PC-3 (cell line): ENCODE results near the gene FOXO3.

Experiments
- EZH2 ChIP-seq: fragments of 300-600 bp; sonication (generic); IDR thresholded peaks from one replicate; pipeline ENCODE4 v1.6.1; 2017; ENCODE audit warnings: antibody characterized with exemption, mild to moderate bottlenecking, low read length; ENCODE audit not compliant: unreplicated experiment
- EZH2phosphoT487 ChIP-seq: fragments of 300-600 bp; sonication (generic); IDR thresholded peaks from 2 replicates; pipeline ENCODE4 v1.6.1; 2018; ENCODE audit warnings: mild to moderate bottlenecking, antibody characterized with exemption, low read length, borderline replicate concordance
- TF ChIP-seq, protein P1 (sequence below): fragments of 300-600 bp; sonication (generic); conservative IDR thresholded peaks from 2 replicates; pipeline ENCODE4 v1.5.1; 2017; ENCODE audit warnings: antibody characterized with exemption, low read depth, mild to moderate bottlenecking, low read length

DNA sequence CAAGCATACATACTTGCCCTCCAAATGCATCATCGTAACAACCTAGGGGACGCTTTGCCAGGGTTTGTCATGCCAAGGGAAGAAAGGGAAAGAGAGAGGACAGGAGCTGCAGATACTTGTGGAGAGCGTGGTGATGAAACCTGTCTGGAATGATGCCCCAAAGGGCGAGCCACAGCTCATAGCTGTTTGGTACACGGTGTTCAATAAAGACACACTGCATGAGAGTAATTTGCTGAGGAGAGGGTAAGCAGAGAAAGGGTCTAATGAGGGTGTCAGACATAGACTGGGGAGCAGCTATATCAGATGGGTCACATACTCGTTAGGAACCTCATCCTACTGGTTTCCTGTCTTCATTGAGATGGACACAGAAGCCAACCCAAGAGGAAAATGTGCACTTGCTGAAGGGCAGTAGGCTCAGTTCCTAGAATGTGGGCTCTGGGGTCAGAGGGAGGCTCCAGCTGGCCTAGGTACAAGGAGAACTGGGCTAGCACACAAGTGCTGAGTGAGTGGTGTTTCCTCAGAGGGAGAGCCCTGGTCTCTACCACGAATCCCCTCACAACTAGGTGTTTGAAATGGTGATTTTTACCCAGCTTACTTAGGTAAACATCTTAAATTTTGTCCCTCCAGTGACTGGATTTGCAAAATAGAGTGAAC is 5.2 kb upstream of the FOXO3 start:
- TF ChIP-seq, protein P1, sequence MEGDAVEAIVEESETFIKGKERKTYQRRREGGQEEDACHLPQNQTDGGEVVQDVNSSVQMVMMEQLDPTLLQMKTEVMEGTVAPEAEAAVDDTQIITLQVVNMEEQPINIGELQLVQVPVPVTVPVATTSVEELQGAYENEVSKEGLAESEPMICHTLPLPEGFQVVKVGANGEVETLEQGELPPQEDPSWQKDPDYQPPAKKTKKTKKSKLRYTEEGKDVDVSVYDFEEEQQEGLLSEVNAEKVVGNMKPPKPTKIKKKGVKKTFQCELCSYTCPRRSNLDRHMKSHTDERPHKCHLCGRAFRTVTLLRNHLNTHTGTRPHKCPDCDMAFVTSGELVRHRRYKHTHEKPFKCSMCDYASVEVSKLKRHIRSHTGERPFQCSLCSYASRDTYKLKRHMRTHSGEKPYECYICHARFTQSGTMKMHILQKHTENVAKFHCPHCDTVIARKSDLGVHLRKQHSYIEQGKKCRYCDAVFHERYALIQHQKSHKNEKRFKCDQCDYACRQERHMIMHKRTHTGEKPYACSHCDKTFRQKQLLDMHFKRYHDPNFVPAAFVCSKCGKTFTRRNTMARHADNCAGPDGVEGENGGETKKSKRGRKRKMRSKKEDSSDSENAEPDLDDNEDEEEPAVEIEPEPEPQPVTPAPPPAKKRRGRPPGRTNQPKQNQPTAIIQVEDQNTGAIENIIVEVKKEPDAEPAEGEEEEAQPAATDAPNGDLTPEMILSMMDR, result no peak
- TF ChIP-seq EZH2 (no peak), EZH2phosphoT487 (no peak)
